Gastrocnemius medialis (tissue), 4 donors: Measurements from ENCODE around the gene CABCOCO1.

Source experiments
- POLR2A ChIP-seq, 2 donors: fragments of 450-650 bp; IDR thresholded peaks; one replicate each; pipeline ENCODE4 v1.6.1; 2017; ENCODE audit warnings: antibody characterized with exemption in 2 of 2, mild to moderate bottlenecking in 2 of 2, moderate library complexity in 2 of 2
- TF ChIP-seq, protein P1 (sequence below), 5 experiments: fragments of 450-650 bp in 3 of 5; fragments of 200-600 bp in 2 of 5; sonication (generic) in 2 of 5; IDR thresholded peaks in 4 of 5; conservative IDR thresholded peaks in 1 of 5; 1 replicate in 4 of 5; 2 replicates in 1 of 5; pipeline ENCODE4 v1.5.1; 2016 to 2019; ENCODE audit warnings: antibody characterized with exemption in 5 of 5, mild to moderate bottlenecking in 3 of 5, moderate library complexity in 3 of 5

DNA sequence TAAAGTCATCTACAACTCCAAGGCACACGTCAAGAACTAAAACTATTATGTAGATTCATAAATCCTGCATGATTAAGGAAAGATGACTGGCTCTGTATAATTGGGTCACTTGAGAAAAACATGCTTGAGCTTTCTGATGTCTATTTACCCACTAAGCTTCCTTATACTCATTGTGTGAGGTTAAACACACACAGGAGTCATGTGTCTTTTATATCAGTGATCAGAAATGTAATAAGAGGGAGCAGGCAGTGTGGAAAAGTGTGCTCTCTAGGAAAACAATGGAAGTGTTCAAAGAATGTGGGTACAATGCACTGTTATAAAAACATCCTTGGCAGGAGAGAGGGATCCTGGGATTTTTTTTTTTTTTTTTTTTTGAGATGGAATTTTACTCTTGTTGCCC, 130.2 kb downstream of the CABCOCO1 start:
- TF ChIP-seq, protein P1, sequence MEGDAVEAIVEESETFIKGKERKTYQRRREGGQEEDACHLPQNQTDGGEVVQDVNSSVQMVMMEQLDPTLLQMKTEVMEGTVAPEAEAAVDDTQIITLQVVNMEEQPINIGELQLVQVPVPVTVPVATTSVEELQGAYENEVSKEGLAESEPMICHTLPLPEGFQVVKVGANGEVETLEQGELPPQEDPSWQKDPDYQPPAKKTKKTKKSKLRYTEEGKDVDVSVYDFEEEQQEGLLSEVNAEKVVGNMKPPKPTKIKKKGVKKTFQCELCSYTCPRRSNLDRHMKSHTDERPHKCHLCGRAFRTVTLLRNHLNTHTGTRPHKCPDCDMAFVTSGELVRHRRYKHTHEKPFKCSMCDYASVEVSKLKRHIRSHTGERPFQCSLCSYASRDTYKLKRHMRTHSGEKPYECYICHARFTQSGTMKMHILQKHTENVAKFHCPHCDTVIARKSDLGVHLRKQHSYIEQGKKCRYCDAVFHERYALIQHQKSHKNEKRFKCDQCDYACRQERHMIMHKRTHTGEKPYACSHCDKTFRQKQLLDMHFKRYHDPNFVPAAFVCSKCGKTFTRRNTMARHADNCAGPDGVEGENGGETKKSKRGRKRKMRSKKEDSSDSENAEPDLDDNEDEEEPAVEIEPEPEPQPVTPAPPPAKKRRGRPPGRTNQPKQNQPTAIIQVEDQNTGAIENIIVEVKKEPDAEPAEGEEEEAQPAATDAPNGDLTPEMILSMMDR (IDR thresholded peaks at IDR 0.05 in 4 of 5, conservative IDR thresholded peaks at IDR 0.05 in 1 of 5) = no peak
- TF ChIP-seq POLR2A (IDR thresholded peaks at IDR 0.05) = no peak
